Choroid plexus epithelial cell (primary cell): Measurements from ENCODE around the gene REM2.

Source experiments
- DNase-seq: peaks from one replicate; pipeline ENCODE4 v3.0.0-alpha.2; 2010; ENCODE audit warnings: low read depth
- H3K4me3 ChIP-seq: 2 replicates; pipeline ENCODE4 v1.5.1; 2011; ENCODE audit warnings: low read depth, mild to moderate bottlenecking, control low read depth, low read length, moderate library complexity
- TF ChIP-seq, protein P1 (sequence below): conservative IDR thresholded peaks from 2 replicates; pipeline ENCODE4 v1.5.1; 2011; ENCODE audit warnings: low read depth, mild to moderate bottlenecking, control low read depth, inconsistent platforms, low read length, moderate library complexity

The REM2 gene

DNA sequence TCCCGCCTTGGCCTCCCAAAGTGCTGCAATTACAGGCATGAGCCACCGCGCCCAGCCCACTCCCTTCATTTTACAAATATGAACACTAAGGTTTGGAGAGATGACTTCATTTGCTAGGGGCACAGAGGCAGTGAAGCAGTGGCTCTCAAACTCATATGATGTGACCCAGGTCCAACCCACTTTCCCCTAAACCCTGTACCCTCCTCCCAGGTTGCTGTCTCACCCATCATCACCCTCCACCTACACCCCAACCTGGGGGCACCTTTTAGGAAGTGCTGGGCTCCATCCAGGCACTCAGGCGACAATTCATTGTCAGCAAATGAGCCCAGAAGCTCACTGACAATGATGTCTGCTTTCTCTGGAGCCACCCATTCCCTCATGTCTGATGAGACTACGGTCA is 40.7 kb downstream of the REM2 start:
- TF ChIP-seq, protein P1, sequence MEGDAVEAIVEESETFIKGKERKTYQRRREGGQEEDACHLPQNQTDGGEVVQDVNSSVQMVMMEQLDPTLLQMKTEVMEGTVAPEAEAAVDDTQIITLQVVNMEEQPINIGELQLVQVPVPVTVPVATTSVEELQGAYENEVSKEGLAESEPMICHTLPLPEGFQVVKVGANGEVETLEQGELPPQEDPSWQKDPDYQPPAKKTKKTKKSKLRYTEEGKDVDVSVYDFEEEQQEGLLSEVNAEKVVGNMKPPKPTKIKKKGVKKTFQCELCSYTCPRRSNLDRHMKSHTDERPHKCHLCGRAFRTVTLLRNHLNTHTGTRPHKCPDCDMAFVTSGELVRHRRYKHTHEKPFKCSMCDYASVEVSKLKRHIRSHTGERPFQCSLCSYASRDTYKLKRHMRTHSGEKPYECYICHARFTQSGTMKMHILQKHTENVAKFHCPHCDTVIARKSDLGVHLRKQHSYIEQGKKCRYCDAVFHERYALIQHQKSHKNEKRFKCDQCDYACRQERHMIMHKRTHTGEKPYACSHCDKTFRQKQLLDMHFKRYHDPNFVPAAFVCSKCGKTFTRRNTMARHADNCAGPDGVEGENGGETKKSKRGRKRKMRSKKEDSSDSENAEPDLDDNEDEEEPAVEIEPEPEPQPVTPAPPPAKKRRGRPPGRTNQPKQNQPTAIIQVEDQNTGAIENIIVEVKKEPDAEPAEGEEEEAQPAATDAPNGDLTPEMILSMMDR: no peak
- H3K4me3 ChIP-seq: no peak overlapping the region
- no peak for DNase-seq

- H3K4me3 ChIP-seq: no peak overlapping the region
- TF ChIP-seq, protein P1: no peak
- DNase-seq: no peak
These were observed 42.5 kb downstream of the REM2 start for GRCh38 chr14:22925513-22925912.

GRCh38 chr14:22926316-22926715 is 43.3 kb downstream of the REM2 start:
- no peak for DNase-seq
- TF ChIP-seq, protein P1: no peak
- no peak overlapping the region for H3K4me3 ChIP-seq

DNA sequence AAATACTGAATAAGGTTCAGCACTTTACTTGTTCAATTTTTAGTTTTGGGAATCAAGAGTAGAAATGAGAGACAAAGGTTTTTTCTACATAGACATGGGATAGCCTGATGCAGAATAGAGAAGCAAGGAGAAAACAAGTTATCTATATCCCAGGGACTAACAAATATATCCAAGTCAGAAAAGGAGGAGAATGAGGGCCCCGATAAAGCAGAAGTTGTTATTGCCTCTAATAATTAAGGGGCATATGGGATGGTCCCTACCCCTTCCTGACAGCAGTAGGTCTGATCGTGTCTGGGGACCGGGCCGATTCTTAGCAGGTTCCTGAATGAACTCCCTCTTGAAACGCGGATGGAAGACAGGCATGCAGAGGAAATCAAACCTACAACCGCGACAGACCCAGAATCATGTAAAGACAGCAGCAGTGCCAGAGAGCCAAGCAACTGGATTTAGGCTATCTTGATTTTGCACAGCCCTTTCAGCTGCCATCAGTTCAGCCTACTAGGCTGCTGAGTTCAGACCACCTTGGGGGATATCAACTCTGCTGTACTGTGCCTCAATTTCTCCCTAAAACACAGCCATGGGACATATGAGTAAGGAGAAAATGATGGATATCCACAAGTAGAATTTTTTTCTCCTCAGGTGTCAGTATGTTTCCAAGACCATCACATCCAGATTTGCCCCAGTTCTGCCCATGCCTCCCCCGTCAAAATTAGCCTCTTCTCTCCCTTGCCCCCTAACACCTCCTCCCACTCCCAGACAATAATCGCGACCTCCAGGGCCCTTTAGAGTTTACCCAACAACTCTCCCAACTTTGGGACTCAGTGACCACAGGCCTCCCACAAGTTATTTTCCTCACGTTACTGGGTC is 45.4 kb downstream of the REM2 start:
- peak; percentile 16 for DNase-seq
- peak overlapping the region; percentile 100 for H3K4me3 ChIP-seq
- TF ChIP-seq, protein P1: no peak

GRCh38 chr14:22929104-22929960 is 46.3 kb downstream of the REM2 start, which contains the start of gene PRMT5:
TSS of gene PRMT5 (minus strand) at chr14:22929376. CDS start at chr14:22929361, 15 bp downstream.
- TF ChIP-seq, protein P1: no peak
- peak; percentile 100 for DNase-seq
- peak within 1 kb of the TSS; percentile 100 for H3K4me3 ChIP-seq

GRCh38 chr14:22929961-22930364 is 46.9 kb downstream of the REM2 start:
- H3K4me3 ChIP-seq: peak overlapping the region; percentile 58
- TF ChIP-seq, protein P1: no peak
- no peak for DNase-seq
